Astrocyte (in vitro differentiated cells and primary cell): Measurements from ENCODE around the gene PHKA2.

Experiments used
- CTCF ChIP-seq: IDR thresholded peaks from 2 replicates; pipeline ENCODE4 v1.5.1; 2011; ENCODE audit warnings: low read depth, mild to moderate bottlenecking, inconsistent platforms, low read length, moderate library complexity; ENCODE audit not compliant: insufficient read depth
- EZH2 ChIP-seq: IDR thresholded peaks from 2 replicates; pipeline ENCODE4 v1.6.1; 2012; ENCODE audit warnings: mild to moderate bottlenecking, low read length, inconsistent platforms; ENCODE audit not compliant: insufficient read depth

- TF ChIP-seq CTCF (no peak), EZH2 (no peak)
These were observed 77.6 kb downstream of the PHKA2 start for GRCh38 chrX:18906286-18906685.
